ENCODE measurements around the gene MUC22.

Gene MUC22

GRCh38 chr6:31074401-31074800 is 64.1 kb downstream of the MUC22 start:
- TF ChIP-seq, protein P1, sequence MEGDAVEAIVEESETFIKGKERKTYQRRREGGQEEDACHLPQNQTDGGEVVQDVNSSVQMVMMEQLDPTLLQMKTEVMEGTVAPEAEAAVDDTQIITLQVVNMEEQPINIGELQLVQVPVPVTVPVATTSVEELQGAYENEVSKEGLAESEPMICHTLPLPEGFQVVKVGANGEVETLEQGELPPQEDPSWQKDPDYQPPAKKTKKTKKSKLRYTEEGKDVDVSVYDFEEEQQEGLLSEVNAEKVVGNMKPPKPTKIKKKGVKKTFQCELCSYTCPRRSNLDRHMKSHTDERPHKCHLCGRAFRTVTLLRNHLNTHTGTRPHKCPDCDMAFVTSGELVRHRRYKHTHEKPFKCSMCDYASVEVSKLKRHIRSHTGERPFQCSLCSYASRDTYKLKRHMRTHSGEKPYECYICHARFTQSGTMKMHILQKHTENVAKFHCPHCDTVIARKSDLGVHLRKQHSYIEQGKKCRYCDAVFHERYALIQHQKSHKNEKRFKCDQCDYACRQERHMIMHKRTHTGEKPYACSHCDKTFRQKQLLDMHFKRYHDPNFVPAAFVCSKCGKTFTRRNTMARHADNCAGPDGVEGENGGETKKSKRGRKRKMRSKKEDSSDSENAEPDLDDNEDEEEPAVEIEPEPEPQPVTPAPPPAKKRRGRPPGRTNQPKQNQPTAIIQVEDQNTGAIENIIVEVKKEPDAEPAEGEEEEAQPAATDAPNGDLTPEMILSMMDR (IDR thresholded peaks at IDR 0.05; ENCODE audit: extremely low read depth, insufficient read depth, missing control alignments) = no peak
- DNase-seq (ENCODE audit: low spot score) = no peak
- in situ Hi-C loops (cut with MboI; ENCODE audit: low pct_unique_long_range_greater_than_20kb, low sequenced_read_pairs, unreplicated experiment) = loop anchor here (10.0 kb wide), 1 partner anchor 250 kb away; no protein-coding TSS in a partner anchor

GRCh38 chr6:31075528-31075927 is 65.3 kb downstream of the MUC22 start:
- no peak for DNase-seq (ENCODE audit: low spot score)
- in situ Hi-C loops (cut with MboI; ENCODE audit: low pct_unique_long_range_greater_than_20kb, low sequenced_read_pairs, unreplicated experiment) = loop anchor here (5.0 to 10.0 kb wide), 2 partner anchors 158 to 251 kb away; no protein-coding TSS in a partner anchor
- TF ChIP-seq, protein P1 (IDR thresholded peaks at IDR 0.05; ENCODE audit: extremely low read depth, insufficient read depth, missing control alignments) = no peak

DNA sequence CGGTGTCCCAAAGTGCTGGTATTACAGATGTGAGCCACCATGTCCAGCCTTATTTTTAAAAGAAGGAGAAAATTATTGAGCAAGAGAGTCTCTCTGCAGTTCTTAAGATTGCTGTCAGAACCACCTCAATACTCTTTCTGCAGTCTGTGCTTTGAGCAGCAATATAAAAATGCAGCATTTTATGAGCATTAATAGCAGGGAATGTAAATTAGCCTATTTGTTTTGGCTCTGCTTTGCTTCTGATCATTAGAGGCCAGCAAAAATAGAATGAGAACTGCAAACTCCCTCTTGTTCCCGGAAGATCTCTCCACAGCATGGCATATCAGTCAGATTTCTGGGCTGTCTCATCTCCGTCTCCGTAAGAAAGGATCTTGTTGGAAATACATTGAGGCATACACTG is 66.3 kb downstream of the MUC22 start:
- in situ Hi-C loops (cut with MboI; ENCODE audit: low pct_unique_long_range_greater_than_20kb, low sequenced_read_pairs, unreplicated experiment) = loop anchor here (5.0 to 10.0 kb wide), 2 partner anchors 159 to 252 kb away; no protein-coding TSS in a partner anchor
- no peak for DNase-seq (ENCODE audit: low spot score)
- TF ChIP-seq, protein P1 (IDR thresholded peaks at IDR 0.05; ENCODE audit: extremely low read depth, insufficient read depth, missing control alignments) = no peak

- DNase-seq (ENCODE audit: low spot score) = peak; percentile 65
- in situ Hi-C loops (cut with MboI; ENCODE audit: low pct_unique_long_range_greater_than_20kb, low sequenced_read_pairs, unreplicated experiment) = loop anchor here (5.0 to 10.0 kb wide), 2 partner anchors 162 to 255 kb away; no protein-coding TSS in a partner anchor
- TF ChIP-seq, protein P1 (IDR thresholded peaks at IDR 0.05; ENCODE audit: extremely low read depth, insufficient read depth, missing control alignments) = peak; percentile 85
These were observed 69.5 kb downstream of the MUC22 start for GRCh38 chr6:31079656-31080261.

GRCh38 chr6:31081872-31082271 is 71.6 kb downstream of the MUC22 start:
- TF ChIP-seq, protein P1 (IDR thresholded peaks at IDR 0.05; ENCODE audit: extremely low read depth, insufficient read depth, missing control alignments) = no peak
- DNase-seq (ENCODE audit: low spot score) = no peak
- in situ Hi-C loops (cut with MboI; ENCODE audit: low pct_unique_long_range_greater_than_20kb, low sequenced_read_pairs, unreplicated experiment) = no loop called here

DNA sequence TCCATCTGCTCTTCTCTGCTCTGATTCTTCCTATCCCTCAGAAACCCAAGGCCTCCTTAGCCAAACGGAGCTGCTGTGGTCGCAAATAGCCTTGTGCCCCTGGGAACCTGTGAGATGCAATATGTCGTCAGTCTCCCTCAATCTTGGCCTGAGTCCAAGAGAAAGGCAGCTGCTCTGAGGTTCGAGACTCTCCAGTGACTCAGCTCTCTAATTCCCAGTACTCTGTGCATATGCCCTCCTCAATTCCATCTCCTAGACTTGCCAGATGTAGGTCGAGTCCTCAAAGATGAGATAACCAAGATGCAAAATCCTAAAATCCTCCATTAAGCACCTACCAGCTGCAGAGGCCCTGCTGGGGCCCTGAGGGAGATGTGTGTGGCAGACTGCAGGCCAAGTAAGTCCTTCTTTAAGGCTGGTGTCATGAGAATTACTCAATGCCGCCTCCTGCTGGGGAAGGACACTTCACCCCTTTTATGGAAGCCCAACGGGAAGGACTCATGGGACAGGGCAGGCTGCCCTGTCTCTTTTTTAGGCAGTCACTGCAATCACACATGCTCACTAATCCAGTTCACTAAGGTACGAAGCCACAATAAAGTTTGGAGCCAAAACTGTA is 73.6 kb downstream of the MUC22 start:
- TF ChIP-seq, protein P1 (IDR thresholded peaks at IDR 0.05; ENCODE audit: extremely low read depth, insufficient read depth, missing control alignments) = peak; percentile 63
- peak; percentile 35 for DNase-seq (ENCODE audit: low spot score)
- in situ Hi-C loops (cut with MboI; ENCODE audit: low pct_unique_long_range_greater_than_20kb, low sequenced_read_pairs, unreplicated experiment) = no loop called here
